Measurements from ENCODE around the gene ABTB2. TPM values are rescaled to one million over a fixed set of nuclear protein-coding genes. Genes with fewer than 3 reads are reported as not detected.

The ABTB2 gene
- total RNA-seq, 4 donors from 2014 or later = 7.1 to 9.3 (median 7.7) TPM

GRCh38 chr11:34403431-34403830 lies 45.6 kb upstream of the ABTB2 start:
- Histone ChIP-seq H3K27ac (no peak overlapping the region), H3K4me1 (no peaks in the 10 kb centered on the region), H3K4me3 (no peak overlapping the region), H3K36me3 (no peaks in the 10 kb centered on the region), H3K9me3 (no peaks in the 10 kb centered on the region), H3K27me3 (no peaks in the 10 kb centered on the region)
- 82 to 91% methylated on average over 4 of the region's 4 CpGs for WGBS, 2 donors
- DNase-seq (ENCODE audit: low spot score in 2 of 2) = no peak
- TF ChIP-seq EP300 (IDR thresholded peaks at IDR 0.05) = no peak
- no peak for TF ChIP-seq CTCF (IDR thresholded peaks at IDR 0.05)
- TF ChIP-seq POLR2A (IDR thresholded peaks at IDR 0.05) = no peak

- Histone ChIP-seq H3K27me3 (no peaks in the 10 kb centered on the region), H3K4me3 (no peak overlapping the region), H3K4me1 (no peaks in the 10 kb centered on the region), H3K36me3 (no peaks in the 10 kb centered on the region), H3K9me3 (peaks cover 0 to 15% (median 0%) of the 10 kb centered on the region in 4 donors), H3K27ac (no peak overlapping the region)
- WGBS, 2 donors = 75 to 77% methylated on average over 2 of the region's 2 CpGs
- no peak for DNase-seq (ENCODE audit: low spot score in 2 of 2)
- no peak for TF ChIP-seq POLR2A (IDR thresholded peaks at IDR 0.05)
- TF ChIP-seq CTCF (IDR thresholded peaks at IDR 0.05) = no peak
- TF ChIP-seq EP300 (IDR thresholded peaks at IDR 0.05) = no peak
These were observed 40.0 kb upstream of the ABTB2 start for GRCh38 chr11:34397811-34398210.

- 68 to 79% methylated on average over 1 of the region's 1 CpG for WGBS, 2 donors
These were observed 39.3 kb upstream of the ABTB2 start for GRCh38 chr11:34397120-34397519.

GRCh38 chr11:34395916-34396550 lies 38.2 kb upstream of the ABTB2 start:
- H3K4me1 ChIP-seq = no peaks in the 10 kb centered on the region
- peaks cover 0 to 19% (median 0%) of the 10 kb centered on the region in 4 donors for H3K9me3 ChIP-seq
- no peak overlapping the region for H3K27ac ChIP-seq
- no peak for DNase-seq (ENCODE audit: low spot score in 2 of 2)
- H3K36me3 ChIP-seq = no peaks in the 10 kb centered on the region
- no peak overlapping the region for H3K4me3 ChIP-seq
- TF ChIP-seq POLR2A (IDR thresholded peaks at IDR 0.05) (no peak), CTCF (IDR thresholded peaks at IDR 0.05) (no peak), EP300 (IDR thresholded peaks at IDR 0.05) (no peak)
- H3K27me3 ChIP-seq = no peaks in the 10 kb centered on the region
- 50 to 56% methylated on average over 1 of the region's 1 CpG for WGBS, 2 donors

More at GRCh38 chr11:34397120-34397519, 39.3 kb upstream of the ABTB2 start:
- H3K27ac ChIP-seq = no peak overlapping the region
- no peak for DNase-seq (ENCODE audit: low spot score in 2 of 2)
- no peaks in the 10 kb centered on the region for H3K4me1 ChIP-seq
- H3K27me3 ChIP-seq = no peaks in the 10 kb centered on the region
- TF ChIP-seq CTCF (IDR thresholded peaks at IDR 0.05) (no peak), EP300 (IDR thresholded peaks at IDR 0.05) (no peak)
- no peak overlapping the region for H3K4me3 ChIP-seq
- H3K9me3 ChIP-seq = peaks cover 0 to 19% (median 0%) of the 10 kb centered on the region in 4 donors
- H3K36me3 ChIP-seq = no peaks in the 10 kb centered on the region

- no peaks in the 10 kb centered on the region for H3K36me3 ChIP-seq
- H3K4me3 ChIP-seq = no peak overlapping the region
- peaks cover 0 to 19% (median 0%) of the 10 kb centered on the region in 4 donors for H3K9me3 ChIP-seq
- TF ChIP-seq POLR2A (IDR thresholded peaks at IDR 0.05) = no peak
- no peak for TF ChIP-seq EP300 (IDR thresholded peaks at IDR 0.05)
- no peak for TF ChIP-seq CTCF (IDR thresholded peaks at IDR 0.05)
- no peaks in the 10 kb centered on the region for H3K27me3 ChIP-seq
- DNase-seq (ENCODE audit: low spot score in 2 of 2) = no peak
- no peaks in the 10 kb centered on the region for H3K4me1 ChIP-seq
- 73 to 75% methylated on average over 6 of the region's 6 CpGs for WGBS, 2 donors
- H3K27ac ChIP-seq = no peak overlapping the region
These were observed 37.0 kb upstream of the ABTB2 start for GRCh38 chr11:34394771-34395300.

Data from tibial nerve (tissue), 4 donors.